ACHN (cell line): ENCODE measurements around the gene CEP68.

Source experiments
- DNase-seq: peaks from one replicate; pipeline ENCODE4 v3.0.0-alpha.2; 2015
- in situ Hi-C: cut with HindIII; loops from 2 replicates; pipeline ENCODE4 v1.10.0; 2017; ENCODE audit warnings: low sequenced_read_pairs, low pct_ligation_motif_present, low pct_unique_long_range_greater_than_20kb

Gene CEP68

DNA sequence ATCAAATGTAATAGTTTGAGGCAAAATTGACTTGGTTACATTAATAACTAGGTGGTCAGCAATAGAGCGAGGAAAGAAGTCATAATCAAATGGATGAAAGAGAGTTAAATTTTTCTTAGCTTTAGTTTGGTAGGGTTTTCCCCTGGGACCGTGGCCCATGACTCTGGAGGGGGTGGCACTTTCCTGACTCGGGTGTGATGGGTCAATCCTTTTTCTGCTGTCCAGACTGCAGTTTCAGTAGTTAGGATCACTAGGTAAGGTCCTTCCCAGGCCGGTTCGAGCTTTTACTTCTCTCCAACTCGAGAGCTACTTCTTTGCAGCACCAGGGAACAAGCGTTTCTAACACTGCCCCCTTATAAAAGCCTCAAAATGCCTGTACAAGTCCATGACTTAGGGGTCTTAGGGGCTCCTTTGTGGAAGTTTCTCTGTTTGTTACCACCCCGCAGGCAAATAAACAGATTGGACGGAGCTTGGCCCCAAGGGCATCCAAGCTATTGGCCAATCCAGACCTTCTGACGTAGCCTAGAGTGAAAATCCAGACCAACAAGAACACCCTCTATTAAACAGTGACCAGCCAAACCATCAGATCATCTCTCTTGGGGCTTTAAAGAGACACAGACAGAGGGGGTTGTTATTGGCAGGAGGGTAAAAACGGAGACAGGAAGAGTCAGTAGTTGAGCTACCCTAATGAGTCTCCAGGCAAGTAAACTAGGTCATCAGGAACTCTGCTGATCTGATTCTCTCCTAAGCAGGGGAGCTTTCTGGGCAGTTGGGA, 9.4 kb upstream of the CEP68 start:
- in situ Hi-C loops: loop anchor here (25.0 kb wide), 1 partner anchor 110 kb away; no protein-coding TSS in a partner anchor
- no peak for DNase-seq

DNA sequence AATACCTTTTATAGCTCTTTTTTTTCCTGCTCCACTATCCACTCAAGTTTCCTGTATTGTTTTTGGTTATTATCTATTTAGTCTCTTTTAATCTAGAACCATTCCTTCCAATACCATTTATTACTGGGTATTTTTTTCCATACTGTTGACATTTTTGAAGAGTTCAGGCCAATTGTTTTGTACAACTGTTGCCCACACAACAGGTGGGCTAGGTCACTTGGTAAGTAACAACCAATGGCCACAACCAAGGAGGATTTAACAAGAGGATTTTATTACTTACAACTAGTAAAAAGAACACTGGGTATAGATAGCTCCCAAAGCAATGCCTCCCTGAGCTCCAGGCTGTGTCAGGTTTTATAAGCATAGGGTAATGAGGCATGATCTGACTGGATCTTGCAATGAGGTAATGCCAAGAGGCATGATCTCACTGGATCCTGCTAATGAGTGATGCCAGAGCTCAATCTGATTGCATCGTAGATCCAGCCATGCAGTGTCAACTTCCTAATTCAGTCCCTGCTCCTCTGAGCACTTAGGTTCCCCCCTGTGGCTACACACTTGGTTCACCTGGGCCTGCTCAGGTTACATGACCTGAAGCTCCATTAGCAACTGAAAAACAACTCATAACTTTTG, 7.1 kb upstream of the CEP68 start:
- no peak for DNase-seq
- in situ Hi-C loops: loop anchor here (25.0 kb wide), 1 partner anchor 112 kb away; no protein-coding TSS in a partner anchor

DNA sequence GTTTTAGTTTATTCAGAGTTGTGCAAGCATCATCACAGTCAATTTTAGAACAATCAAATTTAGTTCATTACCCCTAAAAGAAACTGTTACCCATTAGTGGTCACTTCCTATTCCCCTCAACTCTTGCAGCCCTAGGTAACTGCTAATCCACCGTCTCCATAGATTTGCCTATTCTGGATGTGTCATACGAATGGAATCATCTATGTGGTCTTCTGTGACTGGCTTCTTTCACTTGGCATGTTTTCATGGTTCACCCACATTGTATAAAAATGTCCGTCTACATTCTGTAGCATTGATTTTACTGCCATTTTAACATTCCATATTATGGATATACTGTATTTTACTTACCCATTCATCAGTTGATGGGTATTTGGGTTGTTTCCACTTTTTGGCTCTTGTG, 5.3 kb upstream of the CEP68 start:
- in situ Hi-C loops: no loop called here
- no peak for DNase-seq

DNA sequence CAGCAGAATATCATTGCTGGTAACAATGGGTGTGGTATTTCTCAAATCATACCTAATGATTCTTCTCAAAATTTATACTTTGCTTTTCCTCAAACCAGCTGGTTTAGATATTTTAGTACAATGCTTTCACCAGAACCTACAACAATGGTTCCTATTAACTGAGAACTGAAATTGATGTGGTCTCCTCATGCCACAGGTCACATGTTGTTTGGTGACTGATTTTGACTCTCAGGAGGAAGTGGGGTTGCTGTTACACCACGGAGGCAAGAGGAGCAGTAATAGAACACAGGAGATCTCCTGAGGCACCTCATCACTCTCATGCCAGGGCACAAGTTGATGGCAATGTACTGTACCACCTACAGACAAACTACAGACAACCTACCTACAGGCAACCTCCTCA, 3.0 kb upstream of the CEP68 start:
- DNase-seq: no peak
- in situ Hi-C loops: no loop called here

DNA sequence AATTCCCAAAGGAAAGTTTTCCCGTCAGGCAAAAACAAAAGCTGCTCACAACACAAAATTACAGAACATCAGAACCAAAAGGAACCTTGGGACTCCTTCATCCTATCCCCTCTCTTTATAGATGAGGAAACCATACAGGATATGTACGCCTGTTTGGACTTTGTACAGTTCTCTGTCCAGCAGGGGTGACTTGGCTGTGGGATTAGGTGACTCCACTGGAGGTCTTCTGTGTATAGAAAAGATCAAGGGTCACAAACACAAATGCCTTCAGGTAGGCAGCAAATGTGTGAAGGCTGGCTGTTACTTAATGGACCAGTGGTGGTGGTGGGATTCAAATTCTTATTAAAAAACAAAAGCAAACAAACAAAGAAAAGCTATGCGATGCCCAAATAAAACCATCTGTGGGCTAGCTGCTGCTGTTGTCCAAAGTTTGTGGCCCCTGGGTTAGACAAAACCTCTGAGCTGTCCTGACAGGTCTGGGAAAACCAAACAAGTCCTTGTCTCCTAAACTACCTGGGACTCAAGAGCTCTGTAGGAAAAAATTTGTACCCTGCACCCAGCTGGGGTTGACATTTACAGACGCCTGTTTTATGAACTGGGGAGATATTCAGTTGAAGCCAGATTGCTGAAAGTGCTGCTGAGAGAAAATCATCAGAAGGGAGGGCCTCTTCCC, 1.3 kb upstream of the CEP68 start:
- DNase-seq: no peak
- in situ Hi-C loops: no loop called here

DNA sequence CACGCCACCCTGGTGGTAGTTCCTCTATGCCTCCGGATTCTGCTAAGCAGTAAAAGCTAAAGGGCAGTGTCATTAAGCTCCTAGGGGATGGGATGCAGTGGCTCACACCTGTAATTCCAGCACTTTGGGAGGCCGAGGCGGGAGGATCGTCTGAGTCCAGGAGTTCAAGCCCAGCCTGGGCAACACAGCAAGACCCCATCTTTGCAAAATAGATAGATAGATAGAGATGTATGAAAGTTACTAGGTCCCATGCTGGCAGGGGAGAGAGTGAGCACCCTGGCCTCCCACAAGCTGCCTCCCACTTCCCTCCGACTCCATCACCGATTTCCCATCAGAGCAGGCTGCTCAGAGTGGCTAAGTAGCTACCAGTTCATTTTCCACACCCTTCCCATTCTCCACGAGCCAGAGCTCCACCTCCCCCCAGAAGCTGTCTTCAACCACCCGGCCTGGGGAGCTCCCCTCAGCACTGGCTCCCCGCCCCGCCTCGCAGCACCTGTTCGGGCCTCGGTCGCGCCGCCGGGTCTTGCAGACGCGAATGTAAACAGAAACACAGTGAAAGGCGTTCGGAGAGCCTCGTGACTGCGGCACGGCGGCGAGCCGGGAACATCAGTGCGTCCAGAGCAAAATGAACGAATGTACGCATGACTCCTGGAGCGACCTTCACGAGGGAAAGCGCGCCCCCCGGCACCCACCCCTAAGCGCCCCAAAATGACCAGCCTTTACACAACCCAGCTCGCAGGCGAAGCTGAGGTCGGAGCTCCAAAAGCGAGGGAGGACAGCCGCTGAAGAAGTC, 598 bp upstream of the CEP68 start:
- DNase-seq: no peak
- in situ Hi-C loops: no loop called here

DNA sequence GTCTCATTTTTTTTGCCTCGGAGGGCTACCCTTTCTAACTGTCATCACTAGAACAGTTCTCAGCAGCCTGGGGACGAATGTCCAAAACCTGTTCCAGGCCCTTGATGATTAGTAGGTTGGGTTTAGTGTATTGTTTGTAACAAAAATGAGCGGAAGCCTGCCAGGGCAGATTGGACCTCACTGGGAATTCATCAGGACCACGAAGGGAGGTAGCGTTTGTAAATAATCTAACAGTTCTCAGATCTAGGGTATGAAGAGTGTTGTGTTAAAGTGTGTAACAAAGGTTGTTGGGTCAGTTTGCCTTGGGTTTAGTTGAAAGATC, 799 bp downstream of the CEP68 start:
- DNase-seq: no peak
- in situ Hi-C loops: no loop called here

DNA sequence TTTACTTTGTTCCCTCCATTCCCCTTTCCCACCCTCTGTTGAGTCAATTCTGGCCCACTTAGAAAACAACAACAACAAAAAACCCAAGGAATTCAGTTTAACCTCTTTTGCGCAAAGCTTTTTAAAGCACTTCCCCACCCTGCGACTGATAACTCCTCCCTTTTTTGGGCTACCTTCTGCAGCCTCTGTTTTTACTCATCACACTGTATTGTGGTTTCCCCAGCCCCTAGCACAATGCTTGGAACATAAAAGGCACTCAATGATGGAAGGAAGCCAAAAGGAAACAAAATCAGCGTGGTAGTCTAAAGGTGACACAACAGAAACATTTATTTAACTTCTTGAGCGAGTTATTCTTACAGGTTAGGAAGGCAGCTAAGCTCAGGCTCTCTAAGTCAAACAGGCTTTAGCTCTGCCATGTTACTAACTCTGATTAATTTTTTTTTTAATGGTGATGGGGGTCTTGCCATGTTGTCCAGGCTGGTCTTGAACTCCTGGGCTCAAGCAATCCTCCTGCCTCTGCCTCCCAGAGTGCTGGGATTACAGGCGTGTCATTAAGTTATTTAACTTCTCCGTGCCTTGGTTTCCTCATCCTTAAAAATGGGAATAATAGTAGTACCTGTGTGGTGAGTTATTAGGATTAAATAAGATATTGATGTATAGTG, 1.3 kb downstream of the CEP68 start:
- DNase-seq: no peak
- in situ Hi-C loops: no loop called here

DNA sequence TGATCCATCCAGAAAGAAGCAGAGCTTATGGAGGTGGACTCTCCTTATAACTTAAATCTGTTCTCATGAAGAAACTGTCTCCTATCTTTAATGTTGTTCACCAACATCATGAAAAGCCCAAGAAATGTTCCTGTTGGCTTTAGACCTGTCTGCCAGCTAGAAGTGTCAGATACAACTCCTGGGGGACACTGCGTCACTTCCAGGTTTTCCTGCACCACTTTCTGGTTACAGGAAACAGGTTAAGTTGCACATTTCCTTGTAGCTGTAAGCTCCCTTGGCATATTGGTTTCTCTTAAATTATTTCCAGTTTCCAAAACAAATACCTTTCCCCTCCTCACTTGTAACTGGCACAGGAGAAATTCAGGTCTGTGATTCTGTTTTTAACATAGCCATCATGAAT, 2.9 kb downstream of the CEP68 start:
- in situ Hi-C loops: no loop called here
- no peak for DNase-seq

DNA sequence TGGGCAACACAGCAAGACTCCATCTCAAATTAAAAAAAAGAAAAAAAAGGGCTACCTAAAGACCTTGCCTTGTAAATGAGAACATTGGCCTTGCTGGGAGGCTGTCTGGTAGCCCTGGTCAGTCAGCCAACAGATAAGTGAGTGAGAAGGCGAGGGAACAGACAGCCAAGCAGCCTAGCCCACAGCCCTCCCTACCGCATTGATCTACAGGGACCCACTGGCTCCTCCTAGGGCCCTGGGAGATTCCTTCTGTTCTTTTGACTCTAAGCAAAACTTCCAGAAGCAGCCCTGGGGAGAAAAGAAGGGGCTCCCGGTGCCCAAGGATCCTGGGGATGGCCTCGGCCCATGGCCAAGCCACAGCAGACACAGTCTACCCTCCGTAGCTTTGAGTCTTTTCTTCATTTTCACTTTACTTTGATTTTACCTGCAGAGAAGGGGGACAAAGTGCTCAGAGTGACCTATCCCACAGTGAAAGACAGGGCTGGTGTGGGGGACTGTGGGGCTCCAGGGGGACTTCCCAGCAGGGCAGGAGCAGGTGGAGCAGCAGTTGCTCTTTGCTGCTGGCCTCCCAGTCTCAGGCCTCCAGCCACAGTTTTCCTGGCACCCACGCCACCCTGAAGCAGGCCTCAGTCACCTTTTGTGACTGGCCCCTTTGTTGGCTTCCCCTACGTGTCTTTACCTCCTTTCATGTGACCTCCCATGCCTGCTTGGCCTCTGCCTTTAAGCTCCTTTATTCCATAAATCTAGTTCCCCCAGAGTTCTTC, 5.1 kb downstream of the CEP68 start:
- no peak for DNase-seq
- in situ Hi-C loops: no loop called here

DNA sequence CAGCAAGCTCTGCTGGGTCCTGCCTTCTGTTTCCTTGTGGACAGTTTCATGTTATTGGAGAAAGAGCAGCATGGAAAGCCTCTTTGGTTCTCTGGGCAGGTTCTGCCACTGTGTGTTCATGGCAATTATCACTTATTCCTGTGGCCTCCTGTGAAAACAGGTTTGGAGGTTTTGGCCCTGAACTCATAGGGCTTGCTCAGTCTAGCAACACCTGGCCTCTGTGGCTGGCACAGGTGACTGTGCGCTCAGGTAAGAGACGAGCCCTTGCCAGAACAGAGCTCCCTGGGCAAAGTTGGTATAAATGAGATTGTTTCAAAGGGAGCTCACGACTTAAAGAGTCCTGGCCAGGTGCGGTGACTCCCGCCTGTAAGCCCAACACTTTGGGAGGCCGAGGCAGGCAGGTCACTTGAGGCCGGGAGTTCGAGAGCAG, 5.7 kb downstream of the CEP68 start:
- in situ Hi-C loops: no loop called here
- no peak for DNase-seq

DNA sequence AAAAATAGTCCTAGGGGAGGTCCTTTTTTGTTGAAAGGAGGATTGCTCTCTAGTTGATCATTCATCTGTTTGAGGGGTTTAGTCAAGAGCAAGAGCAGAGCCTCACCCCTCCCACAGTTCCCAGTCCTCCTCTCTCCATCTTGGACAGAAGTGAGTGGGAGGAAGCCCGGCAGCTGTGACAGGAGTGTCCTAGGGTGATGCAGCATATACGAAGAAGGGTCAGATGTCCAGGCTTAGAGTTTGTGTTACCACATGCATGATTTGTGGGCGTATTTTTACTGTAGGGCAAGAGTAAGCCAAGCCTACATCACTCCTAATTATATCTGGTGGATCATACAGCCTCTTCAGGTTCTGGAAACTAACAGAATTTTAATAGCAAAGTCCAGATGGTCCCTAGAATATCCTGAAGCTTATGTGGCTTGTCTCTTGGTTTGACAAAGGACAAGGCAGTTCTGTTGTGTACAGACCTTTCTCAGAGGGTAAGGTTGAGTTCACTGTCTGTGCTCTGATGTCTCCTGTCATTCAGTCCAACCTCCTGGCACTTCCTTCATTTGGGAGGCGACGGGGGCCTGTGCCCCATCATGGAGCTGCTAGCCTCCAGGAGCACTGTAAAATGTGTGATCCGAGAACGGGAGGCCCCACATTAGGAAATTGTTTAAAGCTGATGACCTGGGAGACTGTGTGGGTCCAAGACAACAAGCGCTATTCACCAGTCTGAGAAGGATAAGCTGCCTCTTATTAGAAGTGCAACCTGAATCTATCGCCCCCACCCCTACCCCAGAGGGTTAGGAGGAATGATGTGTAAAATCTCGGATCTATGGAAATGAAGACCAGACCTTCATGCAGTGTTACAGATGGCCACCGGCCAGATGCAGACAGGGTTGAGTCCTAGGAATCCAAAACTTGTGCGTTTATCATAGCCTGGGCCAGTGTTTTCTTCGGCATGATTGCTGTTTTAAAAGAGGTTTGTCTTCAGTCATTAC, 6.9 kb downstream of the CEP68 start:
- in situ Hi-C loops: no loop called here
- no peak for DNase-seq

DNA sequence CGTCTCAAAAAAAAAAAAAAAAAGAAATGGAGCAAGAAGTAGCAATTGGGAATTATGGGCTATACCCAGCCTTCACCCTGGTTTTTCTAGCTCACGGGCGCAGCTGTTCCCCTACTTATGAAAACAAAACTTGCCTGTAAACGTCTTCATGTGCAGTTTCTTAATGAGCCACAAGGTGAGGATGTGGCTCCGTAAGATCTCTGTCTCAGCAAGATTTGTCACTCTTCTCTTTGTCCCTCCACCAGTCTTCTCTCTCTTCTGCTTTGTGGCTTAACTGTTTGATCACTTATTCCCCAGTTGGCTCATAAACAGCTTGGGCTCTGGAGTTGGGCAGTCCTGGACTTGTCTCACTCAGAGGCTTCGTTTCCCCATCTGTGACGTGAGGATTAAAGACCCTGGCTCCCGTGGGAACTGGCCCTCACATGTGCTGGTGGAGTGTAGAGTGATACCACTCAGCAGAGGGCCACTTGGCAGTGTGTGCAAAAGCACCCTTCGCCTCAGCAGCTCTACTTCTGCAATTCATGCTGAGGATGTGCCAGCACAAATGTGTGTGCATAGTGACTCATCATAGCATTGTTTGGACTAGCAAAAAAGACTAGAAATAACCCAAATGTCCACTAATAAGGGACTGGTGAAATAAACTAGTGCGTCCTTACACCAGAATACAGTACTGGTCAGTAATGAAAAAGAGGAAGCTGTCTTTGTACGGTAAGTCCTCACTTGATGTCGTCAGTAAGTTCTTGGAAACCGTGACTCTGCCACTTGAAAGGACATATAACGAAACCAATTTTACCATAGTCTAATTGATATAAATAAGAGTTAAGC, 8.7 kb downstream of the CEP68 start:
- in situ Hi-C loops: no loop called here
- DNase-seq: peak; percentile 74

DNA sequence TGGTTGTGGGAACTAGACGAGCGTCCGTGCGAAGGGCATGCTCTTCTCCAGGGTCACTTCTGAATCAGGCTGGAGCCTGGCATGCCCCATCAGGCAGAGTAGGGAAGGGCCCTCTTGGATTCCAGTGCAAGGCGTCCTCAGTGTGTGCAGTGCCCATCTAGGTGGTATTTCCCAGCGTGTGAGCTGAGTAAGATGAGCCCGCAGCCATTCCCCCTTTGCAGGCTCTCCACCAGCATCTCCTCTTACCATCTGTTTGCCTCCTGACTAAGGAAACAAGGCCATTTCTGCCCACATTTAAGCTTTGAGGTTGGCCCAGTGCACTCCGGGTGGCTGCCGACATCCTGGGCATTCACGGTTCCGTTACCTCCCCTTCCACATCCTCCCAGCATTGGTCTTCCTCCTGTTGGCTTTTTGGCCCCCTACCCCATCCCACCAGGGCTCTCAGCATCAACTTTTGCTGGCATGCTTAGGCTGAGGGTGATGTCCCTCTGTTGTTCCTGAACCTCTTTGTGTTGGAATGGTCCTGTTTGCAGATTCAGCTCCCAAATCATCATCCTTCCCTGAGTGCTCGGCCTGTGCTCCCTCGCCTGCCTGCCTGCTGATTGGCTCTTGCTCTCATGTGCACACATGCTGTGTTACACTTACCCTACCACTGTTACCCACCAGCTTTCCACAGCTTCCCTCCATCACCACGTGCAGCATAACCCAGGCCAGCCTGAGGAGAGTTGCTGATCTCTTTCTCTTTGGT, 11.8 kb downstream of the CEP68 start:
- in situ Hi-C loops: no loop called here
- DNase-seq: no peak

DNA sequence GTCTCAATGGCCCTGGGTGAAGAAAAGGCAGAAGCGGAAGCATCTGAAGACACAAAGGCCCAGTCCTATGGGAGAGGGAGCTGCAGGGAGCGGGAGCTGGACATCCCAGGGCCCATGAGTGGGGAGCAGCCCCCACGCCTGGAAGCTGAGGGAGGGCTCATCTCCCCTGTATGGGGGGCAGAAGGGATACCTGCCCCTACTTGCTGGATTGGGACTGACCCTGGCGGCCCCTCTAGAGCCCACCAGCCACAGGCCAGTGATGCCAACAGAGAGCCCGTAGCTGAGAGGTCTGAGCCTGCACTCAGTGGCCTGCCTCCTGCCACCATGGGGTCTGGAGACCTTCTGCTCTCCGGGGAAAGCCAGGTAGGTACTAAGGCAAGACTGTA, 13.2 kb downstream of the CEP68 start:
- no peak for DNase-seq
- in situ Hi-C loops: no loop called here
